Testis (tissue), 3 donors: ENCODE results near the gene MAPK8IP1. TPM values are rescaled to one million over a fixed set of nuclear protein-coding genes. Genes with fewer than 3 reads are reported as not detected.

ENCODE experiments used
- polyA plus RNA-seq: library from polyadenylated mRNA; stranded (reverse); fragments of 350-450 nt; fragmentation: Illumina TruSeq; extraction: RNeasy Lipid Tissue Mini Kit (QIAGEN cat#74804); gene quantifications from one replicate; pipeline ENCODE4 v1.2.3, GENCODE V29; 2014; ENCODE audit warnings: low read depth, low replicate concordance; ENCODE audit not compliant: insufficient read depth
- total RNA-seq, 2 donors: library from RNA; depleted of rRNA; stranded (reverse); fragments of >200 nt; gene quantifications; one replicate each; pipeline ENCODE4 v1.2.3, GENCODE V29; 2016

The MAPK8IP1 gene
- total and polyA plus RNA-seq, 3 donors from 2014 or later: 54.5 to 62.9 (median 57.5) TPM

Other genes with a start within 250 kb of the MAPK8IP1 start
- 10 to 100 TPM in 1 of 2 donors, 1 to 10 TPM in 1; 6.2 to 10.6 TPM for gene CHST1, start 220.0 kb upstream of the MAPK8IP1 start, total RNA-seq
- gene CHST1, start 220.0 kb upstream of the MAPK8IP1 start, polyA plus RNA-seq: 17.1 TPM
- 10 to 100 TPM; 12.9 to 15.7 TPM for gene SLC35C1, start 80.5 kb upstream of the MAPK8IP1 start, total RNA-seq
- 10.4 TPM for gene SLC35C1, start 80.5 kb upstream of the MAPK8IP1 start, polyA plus RNA-seq
- 100 to 1,000 TPM; 109 to 124 TPM for gene CRY2, start 38.2 kb upstream of the MAPK8IP1 start, total RNA-seq
- gene CRY2, start 38.2 kb upstream of the MAPK8IP1 start, polyA plus RNA-seq: 80.0 TPM
- gene FREY1, start 21.6 kb downstream of the MAPK8IP1 start, total RNA-seq: 10 to 100 TPM; 19.2 to 22.7 TPM
- 59.2 TPM for gene FREY1, start 21.6 kb downstream of the MAPK8IP1 start, polyA plus RNA-seq
- gene PEX16, start 32.2 kb downstream of the MAPK8IP1 start, total RNA-seq: 10 to 100 TPM; 40.2 to 42.0 TPM
- gene PEX16, start 32.2 kb downstream of the MAPK8IP1 start, polyA plus RNA-seq: 41.4 TPM
- gene LARGE2, start 37.0 kb downstream of the MAPK8IP1 start, total RNA-seq: 1 to 10 TPM; 2.1 to 3.4 TPM
- gene LARGE2, start 37.0 kb downstream of the MAPK8IP1 start, polyA plus RNA-seq: 4.7 TPM
- 10 to 100 TPM; 53.5 to 83.2 TPM for gene PHF21A, start 235.8 kb downstream of the MAPK8IP1 start, total RNA-seq
- 56.6 TPM for gene PHF21A, start 235.8 kb downstream of the MAPK8IP1 start, polyA plus RNA-seq